Loucy (cell line): ENCODE results near the gene SLF2.
A peak's percentile ranks its signal among the peaks of the same experiment; 100 is the strongest.

Experiments
- H2AFZ ChIP-seq: fragments of 200-600 bp; sonication (generic); 2 replicates; pipeline ENCODE4 v1.6.0; 2016; ENCODE audit warnings: antibody characterized with exemption, mild to moderate bottlenecking, low read length, moderate library complexity
- H3F3A ChIP-seq: fragments of 200-600 bp; 2 replicates; pipeline ENCODE4 v1.6.0; 2016; ENCODE audit warnings: antibody characterized with exemption, low read depth, mild to moderate bottlenecking
- H3K27me3 ChIP-seq: fragments of 200-600 bp; sonication (generic); 2 replicates; pipeline ENCODE4 v1.6.1; 2014; ENCODE audit warnings: low read length, mild to moderate bottlenecking; ENCODE audit not compliant: insufficient read depth, poor library complexity, severe bottlenecking
- H3K36me3 ChIP-seq: fragments of 200-600 bp; sonication (generic); 2 replicates; pipeline ENCODE4 v1.6.1; 2016; ENCODE audit warnings: low read length; ENCODE audit not compliant: insufficient read depth
- H3K4me1 ChIP-seq: fragments of 200-600 bp; sonication (generic); 2 replicates; pipeline ENCODE4 v1.5.1; 2014; ENCODE audit warnings: low read length, mild to moderate bottlenecking; ENCODE audit not compliant: insufficient read depth, poor library complexity, severe bottlenecking
- H3K4me2 ChIP-seq: fragments of 200-600 bp; sonication (generic); 2 replicates; pipeline ENCODE4 v1.6.0; 2014; ENCODE audit warnings: antibody characterized with exemption, low read length, low read depth, mild to moderate bottlenecking; ENCODE audit not compliant: poor library complexity, severe bottlenecking
- H3K4me3 ChIP-seq: fragments of 200-600 bp; sonication (generic); 2 replicates; pipeline ENCODE4 v1.5.1; 2014; ENCODE audit warnings: low read length, mild to moderate bottlenecking, mixed read lengths; ENCODE audit not compliant: poor library complexity, severe bottlenecking
- H3K79me2 ChIP-seq: fragments of 200-600 bp; sonication (generic); 2 replicates; pipeline ENCODE4 v1.6.1; 2014; ENCODE audit warnings: low read length; ENCODE audit not compliant: insufficient read depth
- H3K9ac ChIP-seq: fragments of 200-600 bp; sonication (generic); 2 replicates; pipeline ENCODE4 v1.6.0; 2014; ENCODE audit warnings: mild to moderate bottlenecking, low read depth, low read length, moderate library complexity; ENCODE audit not compliant: poor library complexity, severe bottlenecking
- H3K9me2 ChIP-seq: fragments of 200-600 bp; sonication (generic); replicated peaks from 2 replicates; pipeline ENCODE4 v1.6.1; 2016; ENCODE audit warnings: low read depth, low read length, mixed read lengths
- H3K9me3 ChIP-seq: fragments of 200-600 bp; sonication (generic); 2 replicates; pipeline ENCODE4 v1.6.1; 2014; ENCODE audit warnings: mild to moderate bottlenecking, antibody characterized with exemption, low read length, low read depth; ENCODE audit not compliant: insufficient read depth
- H4K20me1 ChIP-seq: fragments of 200-600 bp; sonication (generic); 2 replicates; pipeline ENCODE4 v1.6.0; 2014; ENCODE audit warnings: antibody characterized with exemption, low read length, mild to moderate bottlenecking; ENCODE audit not compliant: insufficient read depth, poor library complexity, severe bottlenecking
- EZH2phosphoT487 ChIP-seq: fragments of 200-600 bp; IDR thresholded peaks from 2 replicates; pipeline ENCODE4 v1.6.1; 2018; ENCODE audit warnings: antibody characterized with exemption, mild to moderate bottlenecking, moderate library complexity, borderline replicate concordance
- TF ChIP-seq, protein P1 (sequence below): fragments of 200-600 bp; sonication (generic); conservative IDR thresholded peaks from 2 replicates; pipeline ENCODE4 v1.5.1; 2014; ENCODE audit warnings: mild to moderate bottlenecking, antibody characterized with exemption, low read length

SLF2 gene, protein sequence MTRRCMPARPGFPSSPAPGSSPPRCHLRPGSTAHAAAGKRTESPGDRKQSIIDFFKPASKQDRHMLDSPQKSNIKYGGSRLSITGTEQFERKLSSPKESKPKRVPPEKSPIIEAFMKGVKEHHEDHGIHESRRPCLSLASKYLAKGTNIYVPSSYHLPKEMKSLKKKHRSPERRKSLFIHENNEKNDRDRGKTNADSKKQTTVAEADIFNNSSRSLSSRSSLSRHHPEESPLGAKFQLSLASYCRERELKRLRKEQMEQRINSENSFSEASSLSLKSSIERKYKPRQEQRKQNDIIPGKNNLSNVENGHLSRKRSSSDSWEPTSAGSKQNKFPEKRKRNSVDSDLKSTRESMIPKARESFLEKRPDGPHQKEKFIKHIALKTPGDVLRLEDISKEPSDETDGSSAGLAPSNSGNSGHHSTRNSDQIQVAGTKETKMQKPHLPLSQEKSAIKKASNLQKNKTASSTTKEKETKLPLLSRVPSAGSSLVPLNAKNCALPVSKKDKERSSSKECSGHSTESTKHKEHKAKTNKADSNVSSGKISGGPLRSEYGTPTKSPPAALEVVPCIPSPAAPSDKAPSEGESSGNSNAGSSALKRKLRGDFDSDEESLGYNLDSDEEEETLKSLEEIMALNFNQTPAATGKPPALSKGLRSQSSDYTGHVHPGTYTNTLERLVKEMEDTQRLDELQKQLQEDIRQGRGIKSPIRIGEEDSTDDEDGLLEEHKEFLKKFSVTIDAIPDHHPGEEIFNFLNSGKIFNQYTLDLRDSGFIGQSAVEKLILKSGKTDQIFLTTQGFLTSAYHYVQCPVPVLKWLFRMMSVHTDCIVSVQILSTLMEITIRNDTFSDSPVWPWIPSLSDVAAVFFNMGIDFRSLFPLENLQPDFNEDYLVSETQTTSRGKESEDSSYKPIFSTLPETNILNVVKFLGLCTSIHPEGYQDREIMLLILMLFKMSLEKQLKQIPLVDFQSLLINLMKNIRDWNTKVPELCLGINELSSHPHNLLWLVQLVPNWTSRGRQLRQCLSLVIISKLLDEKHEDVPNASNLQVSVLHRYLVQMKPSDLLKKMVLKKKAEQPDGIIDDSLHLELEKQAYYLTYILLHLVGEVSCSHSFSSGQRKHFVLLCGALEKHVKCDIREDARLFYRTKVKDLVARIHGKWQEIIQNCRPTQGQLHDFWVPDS

DNA sequence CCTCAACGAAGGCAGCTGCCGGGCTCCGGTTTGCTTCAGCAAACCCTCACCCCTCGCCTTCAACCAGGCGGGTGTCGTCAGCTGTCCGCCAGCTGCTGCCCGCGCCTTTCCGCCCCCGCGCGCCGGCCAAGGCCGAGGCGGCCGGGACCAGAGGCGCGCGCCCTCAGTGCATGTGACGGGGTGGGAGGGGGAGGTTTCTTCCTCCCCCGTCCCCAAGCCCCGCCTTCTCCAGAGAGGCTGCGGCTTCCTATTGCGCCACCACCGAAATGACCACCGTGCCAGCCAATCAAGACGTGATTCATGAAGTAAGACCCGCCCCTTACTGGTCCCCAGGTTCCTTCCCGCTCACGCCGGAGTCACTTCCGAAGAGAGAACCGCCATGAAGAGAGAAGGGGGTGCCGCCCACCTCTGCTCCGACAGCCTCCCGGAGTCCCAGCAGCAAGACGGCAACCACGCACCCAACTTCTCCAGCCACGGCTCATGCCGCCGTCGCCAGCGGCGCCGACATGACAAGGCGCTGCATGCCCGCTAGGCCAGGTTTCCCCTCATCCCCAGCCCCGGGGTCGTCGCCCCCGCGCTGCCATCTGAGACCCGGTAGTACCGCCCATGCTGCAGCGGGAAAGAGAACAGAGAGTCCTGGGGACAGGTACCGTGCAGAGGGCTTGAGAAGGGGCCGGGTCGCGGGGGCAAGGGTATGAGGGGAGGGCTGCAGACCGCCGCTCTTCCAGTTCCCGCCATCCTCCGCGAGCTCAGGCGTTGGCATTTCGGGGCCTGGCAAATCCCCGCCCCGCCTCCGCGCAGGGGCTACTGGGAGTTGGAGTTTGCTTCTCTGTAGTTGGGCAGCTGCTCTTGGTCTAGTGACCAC lies at the start of gene SLF2:
Gene SLF2 (plus strand): TSS at position 359 of the 865 bp plus-strand sequence. CDS start 148 bp downstream, at position 507.
- 0 out of 2 replicates have a peak, but pooled peaks cover 2% of the 10 kb centered on the region for H3F3A ChIP-seq
- peak within 1 kb of the TSS; percentile 88 for H3K4me3 ChIP-seq
- H3K9me2 ChIP-seq = no peaks in the 10 kb centered on the region
- peak within 1 kb of the TSS; percentile 90 for H3K4me2 ChIP-seq
- H3K79me2 ChIP-seq = peaks cover 53% of the 10 kb centered on the region
- peaks cover 66% of the 10 kb centered on the region for H3K4me1 ChIP-seq
- no peak for TF ChIP-seq EZH2phosphoT487
- peaks cover 15% of the 10 kb centered on the region; the same call in 1 of the 2 replicates for H3K36me3 ChIP-seq
- peak within 1 kb of the TSS; percentile 95 for H2AFZ ChIP-seq
- peak within 1 kb of the TSS; percentile 95 for H3K9ac ChIP-seq
- no peaks in the 10 kb centered on the region for H3K27me3 ChIP-seq
- peaks cover 44% of the 10 kb centered on the region for H4K20me1 ChIP-seq
- H3K9me3 ChIP-seq = no peaks in the 10 kb centered on the region

DNA sequence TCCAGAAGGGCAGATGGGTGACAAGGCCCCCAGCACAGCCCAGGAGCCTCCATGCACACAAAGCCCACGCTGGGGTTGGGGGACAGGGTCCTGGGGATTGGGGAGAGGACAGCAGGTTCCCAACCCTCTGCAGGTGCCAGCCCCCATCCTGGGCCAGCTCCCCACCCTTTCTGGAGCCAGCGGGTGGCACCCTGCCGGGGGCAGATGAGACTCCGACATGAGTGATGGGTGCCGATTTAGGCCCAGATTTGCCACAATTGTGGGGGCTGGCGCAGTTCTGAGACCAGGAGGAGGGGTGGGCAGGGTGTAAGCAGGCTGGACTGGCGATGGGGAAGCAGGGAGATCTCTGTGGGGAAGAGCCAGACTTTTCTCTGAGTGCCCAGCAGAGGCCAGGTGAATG lies 49.3 kb upstream of the SLF2 start:
- no peaks in the 10 kb centered on the region for H3K27me3 ChIP-seq
- no peaks in the 10 kb centered on the region for H4K20me1 ChIP-seq
- no peaks in the 10 kb centered on the region for H3K9me2 ChIP-seq
- H3F3A ChIP-seq = no peaks in the 10 kb centered on the region
- no peaks in the 10 kb centered on the region for H3K4me1 ChIP-seq
- H3K79me2 ChIP-seq = no peaks in the 10 kb centered on the region
- no peak overlapping the region for H3K9ac ChIP-seq
- no peaks in the 10 kb centered on the region for H3K36me3 ChIP-seq
- no peaks in the 10 kb centered on the region for H3K9me3 ChIP-seq
- H2AFZ ChIP-seq = no peak overlapping the region
- no peak for TF ChIP-seq EZH2phosphoT487
- TF ChIP-seq, protein P1, sequence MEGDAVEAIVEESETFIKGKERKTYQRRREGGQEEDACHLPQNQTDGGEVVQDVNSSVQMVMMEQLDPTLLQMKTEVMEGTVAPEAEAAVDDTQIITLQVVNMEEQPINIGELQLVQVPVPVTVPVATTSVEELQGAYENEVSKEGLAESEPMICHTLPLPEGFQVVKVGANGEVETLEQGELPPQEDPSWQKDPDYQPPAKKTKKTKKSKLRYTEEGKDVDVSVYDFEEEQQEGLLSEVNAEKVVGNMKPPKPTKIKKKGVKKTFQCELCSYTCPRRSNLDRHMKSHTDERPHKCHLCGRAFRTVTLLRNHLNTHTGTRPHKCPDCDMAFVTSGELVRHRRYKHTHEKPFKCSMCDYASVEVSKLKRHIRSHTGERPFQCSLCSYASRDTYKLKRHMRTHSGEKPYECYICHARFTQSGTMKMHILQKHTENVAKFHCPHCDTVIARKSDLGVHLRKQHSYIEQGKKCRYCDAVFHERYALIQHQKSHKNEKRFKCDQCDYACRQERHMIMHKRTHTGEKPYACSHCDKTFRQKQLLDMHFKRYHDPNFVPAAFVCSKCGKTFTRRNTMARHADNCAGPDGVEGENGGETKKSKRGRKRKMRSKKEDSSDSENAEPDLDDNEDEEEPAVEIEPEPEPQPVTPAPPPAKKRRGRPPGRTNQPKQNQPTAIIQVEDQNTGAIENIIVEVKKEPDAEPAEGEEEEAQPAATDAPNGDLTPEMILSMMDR = no peak
- H3K4me3 ChIP-seq = no peak overlapping the region
- H3K4me2 ChIP-seq = no peak overlapping the region

DNA sequence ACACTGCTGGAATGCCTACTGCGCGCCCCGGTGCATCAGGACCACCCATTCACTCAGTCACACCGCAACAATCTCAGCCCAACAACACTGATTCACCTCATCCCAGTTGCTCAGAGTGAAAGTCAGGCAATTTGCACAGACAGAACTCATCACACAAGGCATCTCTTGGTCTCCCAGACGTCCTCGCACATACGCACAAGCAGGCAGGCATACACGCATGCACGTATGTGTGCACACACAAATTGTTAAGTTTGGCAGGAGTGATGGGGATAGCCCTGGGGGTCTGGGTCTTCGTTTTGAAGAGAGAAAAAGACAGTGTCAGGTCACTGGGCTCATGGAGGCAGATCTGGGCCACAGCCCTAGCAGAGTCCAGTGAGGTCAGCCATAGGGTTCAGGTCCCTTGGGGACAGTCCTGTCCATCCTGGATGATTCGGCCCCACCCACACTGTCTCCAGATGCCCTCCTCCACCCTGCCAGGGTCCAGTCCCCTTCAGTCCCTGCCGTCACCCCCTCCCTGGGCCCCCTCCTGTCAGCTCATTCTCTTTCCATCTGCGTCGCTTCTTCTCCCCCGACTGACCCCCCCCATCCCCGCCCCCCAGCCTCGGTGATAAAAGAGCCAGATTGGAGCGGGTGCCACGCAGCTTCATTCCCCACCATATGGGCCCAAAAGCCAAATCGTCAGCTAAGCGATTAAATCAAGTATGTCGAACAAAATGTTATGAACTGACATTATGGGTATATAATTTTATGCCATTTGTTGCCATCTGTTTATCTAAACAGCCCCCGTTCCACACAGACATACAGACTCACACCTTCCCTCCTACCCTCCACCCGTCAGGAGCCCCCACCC lies 48.5 kb upstream of the SLF2 start:
- Histone ChIP-seq H3K4me3 (no peak overlapping the region), H3K9ac (no peak overlapping the region), H3K36me3 (no peaks in the 10 kb centered on the region), H4K20me1 (no peaks in the 10 kb centered on the region), H3F3A (no peaks in the 10 kb centered on the region), H2AFZ (no peak overlapping the region), H3K9me3 (no peaks in the 10 kb centered on the region), H3K4me2 (no peak overlapping the region), H3K79me2 (no peaks in the 10 kb centered on the region), H3K4me1 (no peaks in the 10 kb centered on the region), H3K9me2 (no peaks in the 10 kb centered on the region), H3K27me3 (no peaks in the 10 kb centered on the region)
- TF ChIP-seq, protein P1 = no peak
- TF ChIP-seq EZH2phosphoT487 = no peak
